SK-N-SH treated with all-trans-retinoic acid at 6 μM for 48 hours (cell line): ENCODE results near the gene SEMA5A.

Experiments used
- ARNTL ChIP-seq: fragments of 450-650 bp; formaldehyde crosslinking; IDR thresholded peaks from 2 replicates; pipeline ENCODE4 v1.5.0; 2020; ENCODE audit warnings: low read depth, mild to moderate bottlenecking, moderate library complexity, borderline replicate concordance
- TOX ChIP-seq: fragments of 250-450 bp; sonication (Bioruptor Pico); IDR thresholded peaks from 2 replicates; pipeline ENCODE4 v1.8.0; 2021; ENCODE audit warnings: mild to moderate bottlenecking, moderate library complexity, borderline replicate concordance
- TF ChIP-seq, protein P1 (sequence below): fragments of 250-450 bp; sonication (Bioruptor Pico); IDR thresholded peaks from 2 replicates; pipeline ENCODE4 v1.5.1; 2020; ENCODE audit warnings: low read depth, mild to moderate bottlenecking, moderate library complexity
- TF ChIP-seq, protein P2 (sequence below): fragments of 250-450 bp; sonication (Bioruptor Pico); IDR thresholded peaks from 2 replicates; pipeline ENCODE4 v1.8.0; 2021; ENCODE audit warnings: low read depth, mild to moderate bottlenecking, moderate library complexity, borderline replicate concordance
- TF ChIP-seq, protein P3 (sequence below): fragments of 250-450 bp; sonication (Bioruptor Pico); IDR thresholded peaks from 2 replicates; pipeline ENCODE4 v1.8.0; 2020; ENCODE audit warnings: mild to moderate bottlenecking, moderate library complexity, borderline replicate concordance

DNA sequence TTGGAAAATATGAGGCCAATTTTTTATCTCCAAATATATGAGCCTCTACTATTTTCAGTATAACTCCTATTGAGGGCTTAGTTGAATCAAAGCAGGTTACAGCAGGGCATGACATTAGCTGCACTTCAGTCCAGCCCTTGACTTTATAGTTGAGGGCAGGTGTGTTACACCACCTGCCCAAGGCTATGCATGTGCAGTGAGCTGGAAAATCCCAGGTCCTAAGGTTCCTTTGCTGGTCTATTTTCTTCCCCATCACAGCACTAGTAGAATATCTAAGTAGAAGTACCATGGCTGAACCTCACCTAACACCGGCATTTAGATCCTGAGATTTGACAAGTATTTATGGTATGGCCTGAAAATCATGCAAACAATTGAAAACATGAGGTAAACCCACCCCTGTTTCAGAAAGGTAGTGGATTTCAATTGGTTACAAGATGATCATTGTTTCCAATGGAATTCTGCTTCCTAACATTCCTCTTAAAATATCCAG is 201.1 kb downstream of the SEMA5A start:
- TF ChIP-seq, protein P1, sequence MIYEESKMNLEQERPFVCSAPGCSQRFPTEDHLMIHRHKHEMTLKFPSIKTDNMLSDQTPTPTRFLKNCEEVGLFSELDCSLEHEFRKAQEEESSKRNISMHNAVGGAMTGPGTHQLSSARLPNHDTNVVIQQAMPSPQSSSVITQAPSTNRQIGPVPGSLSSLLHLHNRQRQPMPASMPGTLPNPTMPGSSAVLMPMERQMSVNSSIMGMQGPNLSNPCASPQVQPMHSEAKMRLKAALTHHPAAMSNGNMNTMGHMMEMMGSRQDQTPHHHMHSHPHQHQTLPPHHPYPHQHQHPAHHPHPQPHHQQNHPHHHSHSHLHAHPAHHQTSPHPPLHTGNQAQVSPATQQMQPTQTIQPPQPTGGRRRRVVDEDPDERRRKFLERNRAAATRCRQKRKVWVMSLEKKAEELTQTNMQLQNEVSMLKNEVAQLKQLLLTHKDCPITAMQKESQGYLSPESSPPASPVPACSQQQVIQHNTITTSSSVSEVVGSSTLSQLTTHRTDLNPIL: no peak
- TF ChIP-seq, protein P2, sequence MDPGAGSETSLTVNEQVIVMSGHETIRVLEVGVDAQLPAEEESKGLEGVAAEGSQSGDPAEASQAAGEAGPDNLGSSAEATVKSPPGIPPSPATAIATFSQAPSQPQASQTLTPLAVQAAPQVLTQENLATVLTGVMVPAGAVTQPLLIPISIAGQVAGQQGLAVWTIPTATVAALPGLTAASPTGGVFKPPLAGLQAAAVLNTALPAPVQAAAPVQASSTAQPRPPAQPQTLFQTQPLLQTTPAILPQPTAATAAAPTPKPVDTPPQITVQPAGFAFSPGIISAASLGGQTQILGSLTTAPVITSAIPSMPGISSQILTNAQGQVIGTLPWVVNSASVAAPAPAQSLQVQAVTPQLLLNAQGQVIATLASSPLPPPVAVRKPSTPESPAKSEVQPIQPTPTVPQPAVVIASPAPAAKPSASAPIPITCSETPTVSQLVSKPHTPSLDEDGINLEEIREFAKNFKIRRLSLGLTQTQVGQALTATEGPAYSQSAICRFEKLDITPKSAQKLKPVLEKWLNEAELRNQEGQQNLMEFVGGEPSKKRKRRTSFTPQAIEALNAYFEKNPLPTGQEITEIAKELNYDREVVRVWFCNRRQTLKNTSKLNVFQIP (CRISPR knock-in tag): no peak
- no peak for TF ChIP-seq ARNTL
- TF ChIP-seq TOX (CRISPR knock-in tag): no peak
- TF ChIP-seq, protein P3, sequence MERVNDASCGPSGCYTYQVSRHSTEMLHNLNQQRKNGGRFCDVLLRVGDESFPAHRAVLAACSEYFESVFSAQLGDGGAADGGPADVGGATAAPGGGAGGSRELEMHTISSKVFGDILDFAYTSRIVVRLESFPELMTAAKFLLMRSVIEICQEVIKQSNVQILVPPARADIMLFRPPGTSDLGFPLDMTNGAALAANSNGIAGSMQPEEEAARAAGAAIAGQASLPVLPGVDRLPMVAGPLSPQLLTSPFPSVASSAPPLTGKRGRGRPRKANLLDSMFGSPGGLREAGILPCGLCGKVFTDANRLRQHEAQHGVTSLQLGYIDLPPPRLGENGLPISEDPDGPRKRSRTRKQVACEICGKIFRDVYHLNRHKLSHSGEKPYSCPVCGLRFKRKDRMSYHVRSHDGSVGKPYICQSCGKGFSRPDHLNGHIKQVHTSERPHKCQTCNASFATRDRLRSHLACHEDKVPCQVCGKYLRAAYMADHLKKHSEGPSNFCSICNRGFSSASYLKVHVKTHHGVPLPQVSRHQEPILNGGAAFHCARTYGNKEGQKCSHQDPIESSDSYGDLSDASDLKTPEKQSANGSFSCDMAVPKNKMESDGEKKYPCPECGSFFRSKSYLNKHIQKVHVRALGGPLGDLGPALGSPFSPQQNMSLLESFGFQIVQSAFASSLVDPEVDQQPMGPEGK (CRISPR knock-in tag): no peak
